Keratinocyte (primary cell): ENCODE results near the gene PLEKHA6. TPM values are rescaled to one million over a fixed set of nuclear protein-coding genes. Genes with fewer than 3 reads are reported as not detected.

Source experiments
- DNase-seq: peaks from one replicate; pipeline ENCODE4 v3.0.0-alpha.2; 2011; ENCODE audit warnings: low read depth, missing footprints, low spot score
- FAIRE-seq: peaks from 2 replicates; lab custom pipeline; 2011; peaks lifted over from hg19 to GRCh38; lab: Jason Lieb, UNC
- H2AFZ ChIP-seq: 2 replicates; pipeline ENCODE4 v1.6.0; 2012; ENCODE audit warnings: low read length, control low read depth, inconsistent platforms; ENCODE audit not compliant: control insufficient read depth
- H3K27ac ChIP-seq: 2 replicates; pipeline ENCODE4 v1.5.1; 2011; ENCODE audit warnings: low read length; ENCODE audit not compliant: control insufficient read depth, insufficient read depth
- H3K27me3 ChIP-seq: 3 replicates; pipeline ENCODE4 v1.6.0; 2011; ENCODE audit warnings: low read length; ENCODE audit not compliant: control insufficient read depth, insufficient read depth; ENCODE audit errors: extremely low read depth
- H3K36me3 ChIP-seq, 2 experiments: 2 replicates in 1 of 2; 3 replicates in 1 of 2; pipeline ENCODE4 v1.5.1; 2011; ENCODE audit warnings: low read length in 2 of 2, mild to moderate bottlenecking in 1 of 2; ENCODE audit not compliant: control insufficient read depth in 2 of 2, insufficient read depth in 2 of 2; ENCODE audit errors: extremely low read depth in 1 of 2
- H3K4me1 ChIP-seq: 3 replicates; pipeline ENCODE4 v1.5.1; 2011; ENCODE audit warnings: low read length; ENCODE audit not compliant: control insufficient read depth, insufficient read depth; ENCODE audit errors: extremely low read depth
- H3K4me2 ChIP-seq: 3 replicates; pipeline ENCODE4 v1.6.0; 2011; ENCODE audit warnings: low read depth, low read length; ENCODE audit not compliant: control insufficient read depth, insufficient read depth; ENCODE audit errors: extremely low read depth
- H3K4me3 ChIP-seq, 3 experiments: fragments of 200-600 bp in 1 of 3; sonication (generic) in 1 of 3; 2 replicates in 2 of 3; 3 replicates in 1 of 3; pipeline ENCODE4 v1.5.1; 2011 to 2016; ENCODE audit warnings: low read length in 3 of 3, mild to moderate bottlenecking in 3 of 3, control low read depth in 2 of 3, inconsistent platforms in 1 of 3, low read depth in 1 of 3, mixed read lengths in 1 of 3, mixed run types in 1 of 3, moderate library complexity in 1 of 3; ENCODE audit not compliant: control insufficient read depth in 2 of 3, insufficient read depth in 2 of 3; ENCODE audit errors: extremely low read depth in 1 of 3
- H3K79me2 ChIP-seq: 2 replicates; pipeline ENCODE4 v1.6.0; 2012; ENCODE audit warnings: low read length; ENCODE audit not compliant: control insufficient read depth, insufficient read depth
- H3K9ac ChIP-seq: 3 replicates; pipeline ENCODE4 v1.6.0; 2011; ENCODE audit warnings: low read length; ENCODE audit not compliant: control insufficient read depth, insufficient read depth; ENCODE audit errors: extremely low read depth
- H3K9me1 ChIP-seq: 3 replicates; pipeline ENCODE4 v1.6.0; 2011; ENCODE audit warnings: low read length; ENCODE audit not compliant: control insufficient read depth, insufficient read depth; ENCODE audit errors: extremely low read depth
- H3K9me3 ChIP-seq: 2 replicates; pipeline ENCODE4 v1.5.1; 2012; ENCODE audit warnings: low read depth, low read length; ENCODE audit not compliant: control insufficient read depth
- H4K20me1 ChIP-seq: 3 replicates; pipeline ENCODE4 v1.6.0; 2011; ENCODE audit warnings: low read length; ENCODE audit not compliant: control insufficient read depth, insufficient read depth; ENCODE audit errors: extremely low read depth
- EZH2 ChIP-seq: IDR thresholded peaks from one replicate; pipeline ENCODE4 v1.6.1; 2012; ENCODE audit warnings: inconsistent platforms, mild to moderate bottlenecking, low read length, moderate library complexity
- dilution Hi-C: fragments of 300-500 bp; cut with MboI; formaldehyde crosslinking; loops from one replicate; pipeline ENCODE4 v1.7.0; 2020; ENCODE audit warnings: low sequenced_read_pairs; ENCODE audit not compliant: extremely low pct_ligation_motif_present
- polyA plus RNA-seq, 5 experiments: library from polyadenylated mRNA; depleted of rRNA in 3 of 5; stranded (reverse) in 3 of 5; stranded (forward) in 1 of 5; unstranded in 1 of 5; fragments of >200 nt; gene quantifications; 1 replicate in 1 of 5; 2 replicates in 3 of 5; 3 replicates in 1 of 5; pipeline versions ENCODE4 v1.2.1 to v1.2.3, GENCODE V29; 2011 to 2012; ENCODE audit warnings: missing spikeins in 2 of 5, low read depth in 1 of 5, low replicate concordance in 1 of 5
- TF ChIP-seq, protein P1 (sequence below), 3 experiments: IDR thresholded peaks in 1 of 3; conservative IDR thresholded peaks in 1 of 3; optimal IDR thresholded peaks in 1 of 3; 2 replicates in 2 of 3; 3 replicates in 1 of 3; pipeline versions ENCODE3 to v1.5.1; 2011; ENCODE audit warnings: low read length in 3 of 3, mild to moderate bottlenecking in 3 of 3, moderate library complexity in 2 of 3, control low read depth in 1 of 3, inconsistent platforms in 1 of 3; ENCODE audit not compliant: insufficient read depth in 2 of 3; ENCODE audit errors: extremely low read depth in 1 of 3

PLEKHA6 gene
- polyA plus RNA-seq, 1 donor (not counting 4 experiments of a cell fraction or from before 2014, with no cell fraction given): 1.5 TPM

DNA sequence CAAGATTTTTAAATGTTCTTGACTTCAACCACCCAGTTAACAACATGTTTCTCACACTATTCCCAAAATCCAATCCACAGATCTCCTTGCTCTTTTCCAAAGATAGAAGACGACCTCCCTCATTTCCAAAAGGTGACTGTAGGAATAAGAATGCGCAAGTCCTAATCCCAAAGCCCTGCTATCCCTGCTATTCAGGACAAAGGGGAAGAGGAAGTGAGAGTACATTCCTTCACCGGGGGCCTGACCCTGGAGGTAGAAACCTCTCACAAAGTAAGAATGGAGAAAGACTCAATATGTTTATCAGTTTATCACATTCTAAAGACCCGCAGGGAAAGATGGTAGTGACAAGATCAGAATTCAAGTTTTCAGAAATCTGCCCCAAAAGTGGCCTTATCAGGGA is 55.7 kb downstream of the PLEKHA6 start:
- H3K4me1 ChIP-seq: peaks cover 42% of the 10 kb centered on the region
- no peak overlapping the region for H2AFZ ChIP-seq
- no peak overlapping the region for H3K9ac ChIP-seq
- no peak overlapping the region for H3K4me3 ChIP-seq
- FAIRE-seq (no peak), DNase-seq (no peak)
- TF ChIP-seq EZH2: no peak
- TF ChIP-seq, protein P1, sequence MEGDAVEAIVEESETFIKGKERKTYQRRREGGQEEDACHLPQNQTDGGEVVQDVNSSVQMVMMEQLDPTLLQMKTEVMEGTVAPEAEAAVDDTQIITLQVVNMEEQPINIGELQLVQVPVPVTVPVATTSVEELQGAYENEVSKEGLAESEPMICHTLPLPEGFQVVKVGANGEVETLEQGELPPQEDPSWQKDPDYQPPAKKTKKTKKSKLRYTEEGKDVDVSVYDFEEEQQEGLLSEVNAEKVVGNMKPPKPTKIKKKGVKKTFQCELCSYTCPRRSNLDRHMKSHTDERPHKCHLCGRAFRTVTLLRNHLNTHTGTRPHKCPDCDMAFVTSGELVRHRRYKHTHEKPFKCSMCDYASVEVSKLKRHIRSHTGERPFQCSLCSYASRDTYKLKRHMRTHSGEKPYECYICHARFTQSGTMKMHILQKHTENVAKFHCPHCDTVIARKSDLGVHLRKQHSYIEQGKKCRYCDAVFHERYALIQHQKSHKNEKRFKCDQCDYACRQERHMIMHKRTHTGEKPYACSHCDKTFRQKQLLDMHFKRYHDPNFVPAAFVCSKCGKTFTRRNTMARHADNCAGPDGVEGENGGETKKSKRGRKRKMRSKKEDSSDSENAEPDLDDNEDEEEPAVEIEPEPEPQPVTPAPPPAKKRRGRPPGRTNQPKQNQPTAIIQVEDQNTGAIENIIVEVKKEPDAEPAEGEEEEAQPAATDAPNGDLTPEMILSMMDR (optimal IDR thresholded peaks at IDR 0.05 in 1 of 3, IDR thresholded peaks at IDR 0.05 in 1 of 3, conservative IDR thresholded peaks at IDR 0.05 in 1 of 3; ENCODE audit: extremely low read depth in 1 of 3, insufficient read depth in 2 of 3, low read length in 3 of 3): no peak
- no peak overlapping the region for H3K4me2 ChIP-seq
- H4K20me1 ChIP-seq: no peaks in the 10 kb centered on the region
- dilution Hi-C loops: no loop called here
- no peaks in the 10 kb centered on the region for H3K36me3 ChIP-seq
- no peaks in the 10 kb centered on the region for H3K27me3 ChIP-seq
- H3K27ac ChIP-seq: no peak overlapping the region
- H3K79me2 ChIP-seq: no peaks in the 10 kb centered on the region
- no peaks in the 10 kb centered on the region for H3K9me1 ChIP-seq
- H3K9me3 ChIP-seq: no peaks in the 10 kb centered on the region

- Histone ChIP-seq H3K9ac (no peak overlapping the region), H3K9me1 (no peaks in the 10 kb centered on the region), H3K36me3 (no peaks in the 10 kb centered on the region), H3K4me2 (no peak overlapping the region), H3K27me3 (no peaks in the 10 kb centered on the region), H3K4me3 (no peak overlapping the region), H4K20me1 (no peaks in the 10 kb centered on the region), H2AFZ (no peak overlapping the region), H3K9me3 (no peaks in the 10 kb centered on the region), H3K27ac (no peak overlapping the region), H3K79me2 (no peaks in the 10 kb centered on the region), H3K4me1 (peaks cover 42% of the 10 kb centered on the region)
- DNase-seq (no peak), FAIRE-seq (no peak)
- dilution Hi-C loops: no loop called here
- no peak for TF ChIP-seq EZH2
- TF ChIP-seq, protein P1 (optimal IDR thresholded peaks at IDR 0.05 in 1 of 3, IDR thresholded peaks at IDR 0.05 in 1 of 3, conservative IDR thresholded peaks at IDR 0.05 in 1 of 3; ENCODE audit: extremely low read depth in 1 of 3, insufficient read depth in 2 of 3, low read length in 3 of 3): no peak
These were observed 57.0 kb downstream of the PLEKHA6 start for GRCh38 chr1:204302769-204303168.
